ENCODE data around the gene PPM1B. TPM values are rescaled to one million over a fixed set of nuclear protein-coding genes. Genes with fewer than 3 reads are reported as not detected.

PPM1B gene
- total RNA-seq, 1 donor from 2014 or later = 27.9 TPM

Other genes with a start within 250 kb of the PPM1B start
- gene LRPPRC, start 172.9 kb upstream of the PPM1B start, total RNA-seq = 78.1 TPM
- 1.1 TPM for gene SLC3A1, start 106.6 kb downstream of the PPM1B start, total RNA-seq
- gene PREPL, start 192.6 kb downstream of the PPM1B start, total RNA-seq = 22.6 TPM
- 5.1 TPM for gene CAMKMT, start 193.1 kb downstream of the PPM1B start, total RNA-seq

Data from ascending aorta (tissue), 1 donor.